ENCODE measurements around the gene OTC.

OTC gene

GRCh38 chrX:38468563-38469157 lies 116.3 kb downstream of the OTC start:
- DNase-seq (ENCODE audit: low read depth): no peak
